ENCODE results near the gene ERF. TPM values are rescaled to one million over a fixed set of nuclear protein-coding genes. Genes with fewer than 3 reads are reported as not detected.

ERF gene
- total and polyA plus RNA-seq, 2 of the 8 experiments (the other 6 are each of a cell fraction or from before 2014, with no cell fraction given) = 43.7 to 62.7 TPM

DNA sequence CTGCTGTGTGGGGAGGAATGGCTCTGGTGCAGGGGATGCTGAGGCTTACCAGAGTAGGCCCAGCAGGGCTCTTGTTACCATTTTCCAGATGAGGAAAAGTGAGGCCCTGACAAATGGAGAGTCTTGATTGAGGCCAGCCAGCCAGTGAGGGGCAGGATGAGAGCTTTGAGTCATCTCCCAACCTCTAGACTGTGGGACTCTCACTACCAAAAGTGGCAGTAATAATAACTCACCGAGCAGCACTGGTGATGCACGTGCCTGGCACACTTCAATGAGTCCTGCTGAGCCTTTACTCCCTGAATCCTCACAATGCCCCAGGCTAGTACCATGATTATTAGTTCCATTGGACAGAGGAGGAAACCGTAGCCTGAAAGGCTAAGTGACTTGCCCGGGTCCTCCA is 21.9 kb upstream of the ERF start:
- Histone ChIP-seq H3K36me3 (ENCODE audit: control insufficient read depth in 2 of 4, insufficient read depth in 4 of 4, low read length in 3 of 4) (peaks cover 0 to 15% (median 5%) of the 10 kb centered on the region in 4 experiments; a peak in 2 of 8 replicates), H3K4me2 (ENCODE audit: insufficient read depth in 1 of 2, low read depth in 2 of 2, low read length in 2 of 2) (no peak overlapping the region), H3K14ac (ENCODE audit: insufficient read length) (no peak overlapping the region), H3K23ac (ENCODE audit: insufficient read length) (no peak overlapping the region), H3K4me3 (ENCODE audit: extremely low read depth in 1 of 4, insufficient read depth in 2 of 4, low read depth in 3 of 4, low read length in 4 of 4) (no peak overlapping the region), H3K56ac (replicated peaks; ENCODE audit: insufficient read length, low read depth, low read length) (no peak overlapping the region), H3K4me1 (replicated peaks in 1 of 4; ENCODE audit: control insufficient read depth in 3 of 4, insufficient read depth in 4 of 4, low read length in 3 of 4) (peaks cover under 1 to 18% (median 7%) of the 10 kb centered on the region in 4 experiments), H3K23me2 (ENCODE audit: low read depth, low read length) (peaks cover 9% of the 10 kb centered on the region; the same call in 1 of the 2 replicates), H4K91ac (replicated peaks; ENCODE audit: insufficient read length, low read length) (no peak overlapping the region), H3K27me3 (replicated peaks in 1 of 4; ENCODE audit: control insufficient read depth in 3 of 4, extremely low read depth in 1 of 4, insufficient read depth in 3 of 4, low read length in 3 of 4) (no peaks in the 10 kb centered on the region), H2BK12ac (ENCODE audit: low read depth, low read length) (no peak overlapping the region), H2BK5ac (ENCODE audit: low read depth, low read length) (no peak overlapping the region), H3K27ac (ENCODE audit: low read depth, low read length) (no peak overlapping the region), H4K8ac (ENCODE audit: extremely low read depth, insufficient read depth, low read length) (no peak overlapping the region), H2AK5ac (ENCODE audit: low read depth, low read length) (no peak overlapping the region), H4K5ac (ENCODE audit: insufficient read length, low read depth, low read length) (no peak overlapping the region), H3K9me3 (ENCODE audit: insufficient read depth in 2 of 2, low read depth in 1 of 2, low read length in 1 of 2) (no peaks in the 10 kb centered on the region), H2BK20ac (ENCODE audit: low read length) (no peak overlapping the region), H3K4ac (replicated peaks; ENCODE audit: insufficient read length, low read depth, low read length) (no peak overlapping the region), H3K79me1 (ENCODE audit: low read depth, low read length) (no peaks in the 10 kb centered on the region), H3K18ac (ENCODE audit: extremely low read depth, low read length) (no peak overlapping the region), H3K79me2 (ENCODE audit: control insufficient read depth in 1 of 2, insufficient read depth in 2 of 2, low read length in 2 of 2) (no peaks in the 10 kb centered on the region), H2BK15ac (ENCODE audit: low read length) (no peak overlapping the region), H3K9ac (replicated peaks in 1 of 4; ENCODE audit: extremely low read depth in 1 of 4, low read depth in 3 of 4, low read length in 3 of 4) (no peak overlapping the region), H2AFZ (ENCODE audit: low read length) (no peak overlapping the region), H4K20me1 (replicated peaks in 1 of 2; ENCODE audit: control insufficient read depth in 1 of 2, insufficient read depth in 2 of 2, low read length in 2 of 2) (peaks cover 0 to 10% of the 10 kb centered on the region in 2 experiments), H2BK120ac (replicated peaks; ENCODE audit: low read depth, low read length) (no peak overlapping the region)
- TF ChIP-seq HDAC2 (IDR thresholded peaks at IDR 0.05; ENCODE audit: borderline replicate concordance in 1 of 2, low read depth in 2 of 2, low read length in 2 of 2) = no peak
- TF ChIP-seq TAF7 (optimal IDR thresholded peaks at IDR 0.05; ENCODE audit: borderline replicate concordance, low read depth, low read length) = no peak
- TF ChIP-seq SP4 (IDR thresholded peaks at IDR 0.05; ENCODE audit: low read length) = no peak
- TF ChIP-seq POU5F1 (IDR thresholded peaks at IDR 0.05; ENCODE audit: low read depth, low read length) = no peak
- TF ChIP-seq CBX8 (IDR thresholded peaks at IDR 0.05; ENCODE audit: borderline replicate concordance, low read depth, low read length) = no peak
- ChIA-PET CTCF (ENCODE audit: partially characterized antibody) (interaction anchor here (1.0 to 7.4 kb wide), 5 partner anchors 11 to 101 kb away, joined by 3 to 260 read pairs (median 42); partner anchors contain the start of genes ERF and GSK3A), POLR2A (ENCODE audit: partially characterized antibody) (interaction anchor here (0.6 to 6.5 kb wide), 2 partner anchors 31 to 836 kb away, joined by 3 to 68 read pairs; no protein-coding TSS in a partner anchor)
- WGBS, 2 experiments (ENCODE audit: extremely low coverage in 1 of 2, insufficient coverage in 1 of 2, insufficient read length in 1 of 2, insufficient replicate concordance in 2 of 2, low coverage in 1 of 2, low lambda C conversion rate in 2 of 2, missing lambda C conversion rate in 1 of 2) = 88% methylated on average over 4 of the region's 4 CpGs; no CpG with 5 or more reads in 1 of the 2 experiments
- FAIRE-seq (no peak), DNase-seq (ENCODE audit: low read depth in 1 of 2, low spot score in 2 of 2) (no peak)
